ENCODE results near the gene CTCF. TPM values are rescaled to one million over a fixed set of nuclear protein-coding genes. Genes with fewer than 3 reads are reported as not detected.
"Not testable (repeated sequence)": the region's sequence is repeated elsewhere in the genome, so short reads cannot be mapped to it uniquely, and the experiment has no call there.

Gene CTCF
- total RNA-seq, 1 experiment from 2014 or later: 41.3 TPM

GRCh38 chr16:67533987-67534386, 28.3 kb upstream of the CTCF start:
- not testable (repeated sequence) for DNase-seq (ENCODE audit: low spot score)

- no peak for DNase-seq (ENCODE audit: low spot score)
Observed at GRCh38 chr16:67534431-67534830, 27.9 kb upstream of the CTCF start.

DNA sequence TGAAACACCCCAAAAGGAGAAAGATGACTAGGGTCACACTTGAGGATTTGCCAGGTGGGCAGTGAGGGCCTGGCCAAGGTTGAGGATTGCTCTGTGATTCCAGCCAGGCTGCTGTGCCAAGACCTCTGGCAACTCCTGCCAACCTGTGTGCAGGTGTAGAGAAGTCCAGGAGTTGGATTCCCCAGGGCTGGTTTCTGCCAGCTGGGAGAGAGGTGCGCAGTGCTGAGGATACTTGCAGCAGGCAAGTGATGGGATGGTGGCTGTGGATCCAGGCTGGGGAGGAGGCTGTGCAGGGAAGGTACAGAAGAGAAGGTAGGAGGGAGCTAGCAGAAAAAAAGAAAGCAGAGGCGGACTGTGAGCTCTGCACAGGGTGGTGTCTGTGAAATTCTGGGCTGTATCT, 27.1 kb upstream of the CTCF start:
- DNase-seq (ENCODE audit: low spot score): no peak

- DNase-seq (ENCODE audit: low spot score): no peak
Observed at GRCh38 chr16:67537270-67537635, 25.1 kb upstream of the CTCF start.

DNA sequence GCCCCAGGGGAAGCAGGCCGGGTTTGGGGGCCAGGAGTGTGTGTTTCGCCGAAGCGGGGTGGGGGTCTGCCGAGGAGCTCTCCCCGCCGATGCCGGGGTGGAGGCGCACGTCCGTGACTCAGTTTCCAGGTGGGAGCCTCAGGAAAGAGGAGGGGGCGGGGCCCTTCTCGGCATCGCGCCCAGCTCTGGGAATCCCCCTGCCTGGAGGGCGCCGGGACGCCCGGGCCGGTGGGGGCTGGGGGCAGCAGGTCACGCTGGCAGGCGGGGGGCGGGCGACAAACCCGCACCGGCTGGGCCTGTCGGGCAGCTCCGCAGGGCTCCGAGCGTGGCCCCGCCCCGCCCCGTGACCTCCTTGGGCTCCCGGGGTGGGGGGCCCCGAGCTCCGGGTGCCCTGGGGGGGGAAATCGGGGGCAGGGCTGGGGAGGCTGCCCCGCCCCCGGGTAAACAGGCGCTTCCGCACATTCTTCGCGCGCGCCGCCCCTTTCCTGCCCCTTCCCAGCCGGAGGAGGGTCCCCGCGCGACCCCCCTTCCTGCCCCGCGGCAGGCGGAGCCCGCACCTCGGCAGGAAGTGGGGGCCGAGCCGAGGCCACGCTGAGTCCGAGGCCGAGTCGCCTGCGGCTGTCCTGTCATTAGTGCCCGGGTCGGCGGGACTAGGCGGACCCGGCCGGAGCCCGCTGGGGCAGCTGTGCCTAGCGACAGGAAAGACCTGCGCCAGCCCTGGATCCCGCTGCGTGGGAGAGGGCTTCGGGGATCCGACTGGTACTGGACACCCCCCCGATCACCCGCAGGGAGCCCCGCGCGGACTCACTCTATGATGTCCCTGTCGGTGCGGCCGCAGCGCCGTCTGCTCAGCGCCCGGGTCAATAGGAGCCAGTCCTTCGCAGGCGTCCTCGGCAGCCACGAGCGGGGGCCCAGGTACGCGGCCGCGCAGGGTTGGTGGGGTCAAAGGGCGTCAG, 24.4 kb upstream of the CTCF start:
- DNase-seq (ENCODE audit: low spot score): no peak

DNA sequence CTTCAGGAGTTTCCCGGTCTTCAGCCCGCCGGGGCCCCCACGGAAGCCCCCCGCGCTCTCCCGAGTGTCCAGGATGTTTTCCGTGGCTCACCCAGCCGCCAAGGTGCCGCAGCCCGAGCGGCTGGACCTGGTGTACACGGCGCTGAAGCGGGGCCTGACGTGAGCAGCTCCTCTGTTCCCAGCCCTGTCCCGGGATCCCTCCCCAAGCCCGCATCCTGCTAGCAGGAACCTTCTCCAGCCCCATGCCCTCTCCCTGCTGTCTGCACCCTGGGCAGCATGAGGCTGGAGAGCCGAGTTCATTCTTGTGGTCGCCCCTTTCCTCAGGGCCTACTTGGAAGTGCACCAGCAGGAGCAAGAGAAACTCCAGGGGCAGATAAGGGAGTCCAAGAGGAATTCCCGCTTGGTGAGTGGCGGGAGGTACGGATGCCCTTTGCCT, 23.6 kb upstream of the CTCF start:
- no peak for DNase-seq (ENCODE audit: low spot score)

DNA sequence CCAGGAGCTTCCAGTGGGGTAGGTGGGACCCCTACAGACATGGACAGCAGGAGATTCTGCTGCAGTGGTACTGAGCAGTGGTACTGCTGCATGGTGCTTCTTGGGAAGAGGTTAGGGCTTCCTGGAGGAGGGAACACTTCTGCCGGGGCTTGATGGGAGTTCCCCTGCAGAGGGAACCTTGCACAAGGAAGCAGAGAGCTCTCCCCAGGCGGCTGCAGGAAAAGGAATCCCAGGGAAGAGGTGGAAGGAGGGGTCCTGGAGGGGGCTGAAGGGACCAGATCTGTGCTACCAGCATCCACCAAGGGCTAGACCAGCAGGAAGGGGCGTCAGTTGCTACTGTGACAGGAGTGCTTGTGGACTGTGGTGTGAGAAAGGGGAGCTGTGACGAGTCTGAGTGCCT, 23.1 kb upstream of the CTCF start:
- no peak for DNase-seq (ENCODE audit: low spot score)

DNA sequence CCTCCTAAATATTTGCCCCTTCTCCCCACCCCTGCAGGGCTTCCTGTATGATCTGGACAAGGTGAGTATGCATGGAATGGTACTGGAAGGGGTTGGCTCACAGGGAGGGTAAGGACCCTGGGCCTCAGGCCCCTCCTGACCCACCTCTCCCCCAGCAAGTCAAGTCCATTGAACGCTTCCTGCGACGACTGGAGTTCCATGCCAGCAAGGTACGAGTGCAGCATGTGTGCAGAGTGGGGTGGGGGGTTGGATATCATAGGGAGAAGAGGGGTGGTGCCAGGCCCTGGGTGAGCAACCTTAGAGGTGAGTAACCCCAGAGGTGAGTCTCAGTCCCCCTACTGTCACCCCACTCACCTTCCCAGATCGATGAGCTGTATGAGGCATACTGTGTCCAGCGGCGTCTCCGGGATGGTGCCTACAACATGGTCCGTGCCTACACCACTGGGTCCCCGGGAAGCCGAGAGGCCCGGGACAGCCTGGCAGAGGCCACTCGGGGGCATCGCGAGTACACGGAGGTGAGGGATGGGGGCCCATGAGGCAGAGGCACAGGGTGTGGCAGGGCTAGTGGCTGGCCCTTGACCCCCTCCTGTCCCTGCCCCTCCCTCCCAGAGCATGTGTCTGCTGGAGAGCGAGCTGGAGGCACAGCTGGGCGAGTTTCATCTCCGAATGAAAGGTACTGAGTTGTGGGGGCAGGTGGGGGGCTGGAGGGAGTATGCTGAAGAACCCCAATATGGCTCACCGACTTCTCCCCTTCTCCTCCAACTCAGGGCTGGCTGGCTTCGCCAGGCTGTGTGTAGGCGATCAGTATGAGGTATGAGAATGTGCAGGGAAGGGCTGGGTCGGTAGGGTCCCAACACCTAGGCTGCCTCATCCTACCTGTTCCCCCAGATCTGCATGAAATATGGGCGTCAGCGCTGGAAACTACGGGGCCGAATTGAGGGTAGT, 22.4 kb upstream of the CTCF start:
- no peak for DNase-seq (ENCODE audit: low spot score)

- no peak for DNase-seq (ENCODE audit: low spot score)
Observed at GRCh38 chr16:67540756-67541155, 21.6 kb upstream of the CTCF start.

DNA sequence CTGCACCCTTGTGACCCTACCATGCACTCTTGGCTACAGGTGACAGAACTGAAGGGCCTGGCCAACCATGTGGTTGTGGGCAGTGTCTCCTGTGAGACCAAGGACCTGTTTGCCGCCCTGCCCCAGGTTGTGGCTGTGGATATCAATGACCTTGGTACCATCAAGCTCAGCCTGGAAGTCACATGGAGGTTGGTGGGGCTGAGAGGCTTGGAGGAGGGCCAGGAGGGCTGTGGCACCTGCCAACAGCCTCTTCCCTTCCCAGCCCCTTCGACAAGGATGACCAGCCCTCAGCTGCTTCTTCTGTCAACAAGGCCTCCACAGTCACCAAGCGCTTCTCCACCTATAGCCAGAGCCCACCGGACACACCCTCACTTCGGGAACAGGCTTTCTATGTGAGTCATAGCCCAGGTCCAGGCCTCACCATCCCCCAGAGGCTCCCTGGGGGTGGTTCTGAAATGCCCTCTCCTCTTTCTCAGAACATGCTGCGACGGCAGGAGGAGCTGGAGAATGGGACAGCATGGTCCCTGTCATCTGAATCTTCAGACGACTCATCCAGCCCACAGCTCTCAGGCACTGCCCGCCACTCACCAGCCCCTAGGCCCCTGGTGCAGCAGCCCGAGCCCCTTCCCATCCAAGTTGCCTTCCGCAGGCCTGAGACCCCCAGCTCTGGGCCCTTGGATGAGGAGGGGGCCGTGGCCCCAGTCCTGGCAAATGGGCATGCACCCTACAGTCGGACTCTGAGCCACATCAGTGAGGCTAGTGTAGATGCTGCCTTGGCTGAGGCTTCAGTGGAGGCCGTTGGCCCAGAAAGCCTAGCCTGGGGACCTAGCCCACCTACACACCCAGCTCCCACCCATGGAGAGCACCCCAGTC, 20.7 kb upstream of the CTCF start:
- no peak for DNase-seq (ENCODE audit: low spot score)

DNA sequence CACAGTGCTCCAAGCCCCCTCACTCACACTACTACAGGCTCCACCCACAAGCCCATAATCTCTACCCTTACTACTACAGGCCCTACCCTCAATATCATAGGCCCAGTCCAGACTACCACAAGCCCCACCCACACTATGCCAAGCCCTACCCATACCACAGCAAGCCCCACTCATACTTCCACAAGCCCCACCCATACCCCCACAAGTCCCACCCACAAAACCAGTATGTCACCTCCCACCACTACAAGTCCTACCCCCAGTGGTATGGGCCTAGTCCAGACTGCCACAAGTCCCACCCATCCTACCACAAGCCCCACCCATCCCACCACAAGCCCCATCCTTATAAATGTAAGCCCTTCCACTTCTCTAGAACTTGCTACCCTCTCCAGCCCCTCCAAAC, 19.9 kb upstream of the CTCF start:
- DNase-seq (ENCODE audit: low spot score): no peak

- no peak for DNase-seq (ENCODE audit: low spot score)
Observed at GRCh38 chr16:67543036-67543435, 19.3 kb upstream of the CTCF start.

DNA sequence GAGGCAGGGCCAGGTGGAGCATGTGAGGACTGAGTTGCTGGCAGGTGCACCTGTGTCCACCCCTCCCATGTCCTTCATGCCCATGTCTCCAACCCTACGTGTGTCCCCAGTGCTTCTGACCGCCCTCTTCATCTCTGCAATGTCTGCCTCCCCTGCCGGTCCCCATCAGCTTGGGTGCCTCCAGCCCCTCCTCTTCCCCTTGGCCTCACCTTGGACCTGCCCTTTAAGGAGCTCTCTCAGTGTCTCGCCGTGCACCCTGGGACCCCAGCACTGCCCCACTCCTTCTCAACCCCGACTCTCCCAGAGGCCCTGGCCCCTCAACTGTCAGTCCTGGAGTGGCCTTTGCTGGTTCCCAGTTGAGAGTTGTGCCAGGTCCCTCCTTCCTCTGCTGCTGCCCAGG, 18.7 kb upstream of the CTCF start:
- DNase-seq (ENCODE audit: low spot score): no peak

- no peak for DNase-seq (ENCODE audit: low spot score)
Observed at GRCh38 chr16:67544329-67544841, 17.9 kb upstream of the CTCF start.

DNA sequence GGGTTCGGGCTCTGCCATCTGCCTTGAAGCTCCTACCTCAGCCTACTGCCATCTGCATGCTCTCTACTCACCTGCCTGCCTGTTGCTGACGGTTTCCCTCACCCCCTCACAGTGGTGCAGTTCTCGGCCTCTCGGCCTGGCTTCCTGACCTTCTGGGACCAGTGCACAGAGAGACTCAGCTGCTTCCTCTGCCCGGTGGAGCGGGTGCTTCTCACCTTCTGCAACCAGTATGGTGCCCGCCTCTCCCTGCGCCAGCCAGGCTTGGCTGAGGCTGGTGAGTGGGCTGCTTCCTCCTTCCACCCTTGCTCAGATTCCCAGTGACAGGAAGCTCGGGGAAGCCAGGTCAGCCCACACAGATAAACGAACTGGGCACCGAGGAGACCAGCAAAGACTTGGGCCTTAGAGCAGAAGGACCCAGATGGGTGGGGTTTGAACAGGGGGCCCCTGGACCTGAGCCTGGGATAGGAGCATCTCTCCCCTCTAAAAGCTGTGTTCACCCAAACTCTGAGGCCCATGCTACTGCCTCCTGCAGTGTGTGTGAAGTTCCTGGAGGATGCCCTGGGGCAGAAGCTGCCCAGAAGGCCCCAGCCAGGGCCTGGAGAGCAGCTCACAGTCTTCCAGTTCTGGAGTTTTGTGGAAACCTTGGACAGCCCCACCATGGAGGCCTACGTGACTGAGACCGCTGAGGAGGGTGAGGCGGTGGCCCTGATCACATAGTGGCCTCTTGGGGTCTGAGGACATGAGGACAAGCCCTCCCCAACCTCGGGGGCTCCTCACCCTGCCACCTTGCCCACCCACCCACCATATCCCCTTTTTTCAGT, 17.3 kb upstream of the CTCF start:
- no peak for DNase-seq (ENCODE audit: low spot score)

GRCh38 chr16:67545665-67546024, 16.7 kb upstream of the CTCF start:
- DNase-seq (ENCODE audit: low spot score): no peak

- no peak for DNase-seq (ENCODE audit: low spot score)
Observed at GRCh38 chr16:67546091-67546501, 16.2 kb upstream of the CTCF start.

GRCh38 chr16:67546761-67547422, 15.4 kb upstream of the CTCF start:
- peak; percentile 41 for DNase-seq (ENCODE audit: low spot score)

- DNase-seq (ENCODE audit: low spot score): no peak
Observed at GRCh38 chr16:67547423-67548264, 14.7 kb upstream of the CTCF start.
